ENCODE results near the gene CEBPG. TPM values are rescaled to one million over a fixed set of nuclear protein-coding genes. Genes with fewer than 3 reads are reported as not detected.

The CEBPG gene
- total RNA-seq, 1 donor from 2014 or later: 20.7 TPM

- DNase-seq (ENCODE audit: low spot score): no peak
- no peak for TF ChIP-seq CTCF (IDR thresholded peaks at IDR 0.05; ENCODE audit: unreplicated experiment)
- peaks cover 3% of the 10 kb centered on the region for H3K4me1 Mint-ChIP-seq (ENCODE audit: unreplicated experiment)
- no peak overlapping the region for H3K27ac Mint-ChIP-seq (ENCODE audit: unreplicated experiment)
- peaks cover 2% of the 10 kb centered on the region for H3K27me3 Mint-ChIP-seq (ENCODE audit: unreplicated experiment)
- H3K36me3 Mint-ChIP-seq (ENCODE audit: low read depth, unreplicated experiment): no peaks in the 10 kb centered on the region
- peaks cover 6% of the 10 kb centered on the region for H3K9me3 Mint-ChIP-seq (ENCODE audit: unreplicated experiment)
- no peak overlapping the region for H3K4me3 Mint-ChIP-seq (ENCODE audit: unreplicated experiment)
These were observed 15.1 kb upstream of the CEBPG start for GRCh38 chr19:33358408-33358807.

GRCh38 chr19:33359581-33359980, 13.9 kb upstream of the CEBPG start:
- H3K36me3 Mint-ChIP-seq (ENCODE audit: low read depth, unreplicated experiment): no peaks in the 10 kb centered on the region
- H3K9me3 Mint-ChIP-seq (ENCODE audit: unreplicated experiment): peaks cover 6% of the 10 kb centered on the region
- H3K4me3 Mint-ChIP-seq (ENCODE audit: unreplicated experiment): no peak overlapping the region
- peaks cover 13% of the 10 kb centered on the region for H3K4me1 Mint-ChIP-seq (ENCODE audit: unreplicated experiment)
- H3K27ac Mint-ChIP-seq (ENCODE audit: unreplicated experiment): no peak overlapping the region
- no peak for TF ChIP-seq CTCF (IDR thresholded peaks at IDR 0.05; ENCODE audit: unreplicated experiment)
- no peak for DNase-seq (ENCODE audit: low spot score)
- peaks cover 4% of the 10 kb centered on the region for H3K27me3 Mint-ChIP-seq (ENCODE audit: unreplicated experiment)

- TF ChIP-seq CTCF (IDR thresholded peaks at IDR 0.05; ENCODE audit: unreplicated experiment): no peak
- H3K4me3 Mint-ChIP-seq (ENCODE audit: unreplicated experiment): no peak overlapping the region
- H3K9me3 Mint-ChIP-seq (ENCODE audit: unreplicated experiment): no peaks in the 10 kb centered on the region
- DNase-seq (ENCODE audit: low spot score): no peak
- H3K27ac Mint-ChIP-seq (ENCODE audit: unreplicated experiment): no peak overlapping the region
- H3K36me3 Mint-ChIP-seq (ENCODE audit: low read depth, unreplicated experiment): no peaks in the 10 kb centered on the region
- peaks cover 13% of the 10 kb centered on the region for H3K4me1 Mint-ChIP-seq (ENCODE audit: unreplicated experiment)
- peaks cover 4% of the 10 kb centered on the region for H3K27me3 Mint-ChIP-seq (ENCODE audit: unreplicated experiment)
These were observed 10.8 kb upstream of the CEBPG start for GRCh38 chr19:33362508-33363228.

GRCh38 chr19:33363476-33363875, 10.0 kb upstream of the CEBPG start:
- peaks cover 13% of the 10 kb centered on the region for H3K4me1 Mint-ChIP-seq (ENCODE audit: unreplicated experiment)
- H3K27me3 Mint-ChIP-seq (ENCODE audit: unreplicated experiment): peaks cover 4% of the 10 kb centered on the region
- H3K36me3 Mint-ChIP-seq (ENCODE audit: low read depth, unreplicated experiment): no peaks in the 10 kb centered on the region
- TF ChIP-seq CTCF (IDR thresholded peaks at IDR 0.05; ENCODE audit: unreplicated experiment): no peak
- DNase-seq (ENCODE audit: low spot score): no peak
- H3K27ac Mint-ChIP-seq (ENCODE audit: unreplicated experiment): no peak overlapping the region
- H3K9me3 Mint-ChIP-seq (ENCODE audit: unreplicated experiment): no peaks in the 10 kb centered on the region
- H3K4me3 Mint-ChIP-seq (ENCODE audit: unreplicated experiment): no peak overlapping the region

- Mint-ChIP-seq H3K27me3 (ENCODE audit: unreplicated experiment) (peaks cover 4% of the 10 kb centered on the region), H3K4me1 (ENCODE audit: unreplicated experiment) (peaks cover 13% of the 10 kb centered on the region), H3K4me3 (ENCODE audit: unreplicated experiment) (no peak overlapping the region), H3K9me3 (ENCODE audit: unreplicated experiment) (no peaks in the 10 kb centered on the region), H3K27ac (ENCODE audit: unreplicated experiment) (no peak overlapping the region), H3K36me3 (ENCODE audit: low read depth, unreplicated experiment) (no peaks in the 10 kb centered on the region)
- DNase-seq (ENCODE audit: low spot score): no peak
- TF ChIP-seq CTCF (IDR thresholded peaks at IDR 0.05; ENCODE audit: unreplicated experiment): no peak
These were observed 7.8 kb upstream of the CEBPG start for GRCh38 chr19:33365691-33366090.

All from endothelial cell (in vitro differentiated cells).